ENCODE measurements around the gene GPSM1. TPM values are rescaled to one million over a fixed set of nuclear protein-coding genes. Genes with fewer than 3 reads are reported as not detected.

Gene GPSM1
- total and polyA plus RNA-seq, 4 donors, result 12.6 to 41.6 (median 22.7) TPM

- Histone ChIP-seq H3K27me3 (ENCODE audit: control insufficient read depth in 3 of 3, insufficient read depth in 3 of 3, low read length in 2 of 3) (no peaks in the 10 kb centered on the region), H3K4me3 (no peak overlapping the region), H3K4me1 (ENCODE audit: control insufficient read depth in 5 of 5, insufficient read depth in 5 of 5, low read length in 5 of 5) (peaks cover 0 to 6% (median 0%) of the 10 kb centered on the region in 5 donors), H3K9ac (ENCODE audit: insufficient read depth in 1 of 2, low read length in 2 of 2) (no peak overlapping the region), H3K36me3 (ENCODE audit: control insufficient read depth in 4 of 4, insufficient read depth in 4 of 4, low read length in 4 of 4) (peaks cover 0 to 2% (median 0%) of the 10 kb centered on the region in 4 donors), H3K27ac (ENCODE audit: low read depth in 1 of 2, low read length in 1 of 2) (no peak overlapping the region), H3K9me3 (ENCODE audit: control insufficient read depth in 4 of 4, insufficient read depth in 3 of 4, low read length in 3 of 4) (peaks cover 0 to 7% (median 2%) of the 10 kb centered on the region in 4 donors)
- 77 to 84% methylated on average over 10 of the region's 10 CpGs for WGBS, 2 donors
- ATAC-seq (ENCODE audit: insufficient read depth, low FRiP score) (no peak), DNase-seq (no peak)
- no peak for TF ChIP-seq CTCF (IDR thresholded peaks at IDR 0.05; ENCODE audit: control extremely low read depth, extremely low read depth)
These were observed 22.9 kb upstream of the GPSM1 start for GRCh38 chr9:136304456-136304855.

- Histone ChIP-seq H3K9me3 (ENCODE audit: control insufficient read depth in 4 of 4, insufficient read depth in 3 of 4, low read length in 3 of 4) (peaks cover 0 to 7% (median 2%) of the 10 kb centered on the region in 4 donors), H3K9ac (ENCODE audit: insufficient read depth in 1 of 2, low read length in 2 of 2) (no peak overlapping the region), H3K4me1 (ENCODE audit: control insufficient read depth in 5 of 5, insufficient read depth in 5 of 5, low read length in 5 of 5) (peaks cover 0 to 5% (median 0%) of the 10 kb centered on the region in 5 donors), H3K4me3 (no peak overlapping the region), H3K27me3 (ENCODE audit: control insufficient read depth in 3 of 3, insufficient read depth in 3 of 3, low read length in 2 of 3) (no peaks in the 10 kb centered on the region), H3K36me3 (ENCODE audit: control insufficient read depth in 4 of 4, insufficient read depth in 4 of 4, low read length in 4 of 4) (peaks cover 0 to 2% (median 0%) of the 10 kb centered on the region in 4 donors), H3K27ac (ENCODE audit: low read depth in 1 of 2, low read length in 1 of 2) (no peak overlapping the region)
- WGBS, 2 donors, result 65 to 72% methylated on average over 13 of the region's 13 CpGs
- TF ChIP-seq CTCF (IDR thresholded peaks at IDR 0.05; ENCODE audit: control extremely low read depth, extremely low read depth), result no peak
- ATAC-seq (ENCODE audit: insufficient read depth, low FRiP score) (no peak), DNase-seq (no peak)
These were observed 22.4 kb upstream of the GPSM1 start for GRCh38 chr9:136304981-136305380.

DNA sequence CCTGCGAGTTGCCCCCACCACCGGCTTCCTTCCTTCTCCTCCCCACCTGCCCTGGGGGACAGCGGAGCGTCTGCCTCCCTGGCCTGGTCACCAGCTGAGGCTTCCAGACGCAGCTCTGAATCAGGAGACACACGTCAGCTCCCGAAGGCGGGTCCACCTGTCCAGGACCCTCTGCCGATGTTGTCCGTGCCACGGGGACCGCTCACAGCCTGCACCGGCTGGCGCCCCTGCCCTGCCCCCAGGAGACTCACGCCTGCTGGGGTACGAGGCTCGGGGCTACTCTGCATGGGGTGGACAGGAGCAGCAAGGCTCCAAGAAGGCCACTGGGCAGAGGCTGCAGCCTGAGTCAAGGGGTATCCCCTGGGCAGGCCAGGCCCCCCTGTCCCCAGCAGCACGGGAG is 21.5 kb upstream of the GPSM1 start:
- H3K9me3 ChIP-seq (ENCODE audit: control insufficient read depth in 4 of 4, insufficient read depth in 3 of 4, low read length in 3 of 4), result peaks cover 0 to 7% (median 2%) of the 10 kb centered on the region in 4 donors
- H3K36me3 ChIP-seq (ENCODE audit: control insufficient read depth in 4 of 4, insufficient read depth in 4 of 4, low read length in 4 of 4), result peaks cover 0 to 2% (median 0%) of the 10 kb centered on the region in 4 donors
- no peak overlapping the region for H3K4me3 ChIP-seq
- no peaks in the 10 kb centered on the region for H3K27me3 ChIP-seq (ENCODE audit: control insufficient read depth in 3 of 3, insufficient read depth in 3 of 3, low read length in 2 of 3)
- ATAC-seq (ENCODE audit: insufficient read depth, low FRiP score) (no peak), DNase-seq (no peak)
- TF ChIP-seq CTCF (IDR thresholded peaks at IDR 0.05; ENCODE audit: control extremely low read depth, extremely low read depth), result no peak
- WGBS, 2 donors, result 38 to 53% methylated on average over 17 to 18 of the region's 18 CpGs
- H3K27ac ChIP-seq (ENCODE audit: low read depth in 1 of 2, low read length in 1 of 2), result no peak overlapping the region
- no peak overlapping the region for H3K9ac ChIP-seq (ENCODE audit: insufficient read depth in 1 of 2, low read length in 2 of 2)
- peaks cover 0 to 5% (median 0%) of the 10 kb centered on the region in 5 donors for H3K4me1 ChIP-seq (ENCODE audit: control insufficient read depth in 5 of 5, insufficient read depth in 5 of 5, low read length in 5 of 5)
